Ishikawa (cell line): Measurements from ENCODE around the gene MRPL49.

Experiments used
- FOXM1 ChIP-seq: IDR thresholded peaks from 2 replicates; pipeline ENCODE4 v1.6.1; 2012; ENCODE audit warnings: low read depth, borderline replicate concordance
- TF ChIP-seq, protein P1 (sequence below): IDR thresholded peaks from 2 replicates; pipeline ENCODE4 v1.6.1; 2012; ENCODE audit warnings: low read depth, mild to moderate bottlenecking

DNA sequence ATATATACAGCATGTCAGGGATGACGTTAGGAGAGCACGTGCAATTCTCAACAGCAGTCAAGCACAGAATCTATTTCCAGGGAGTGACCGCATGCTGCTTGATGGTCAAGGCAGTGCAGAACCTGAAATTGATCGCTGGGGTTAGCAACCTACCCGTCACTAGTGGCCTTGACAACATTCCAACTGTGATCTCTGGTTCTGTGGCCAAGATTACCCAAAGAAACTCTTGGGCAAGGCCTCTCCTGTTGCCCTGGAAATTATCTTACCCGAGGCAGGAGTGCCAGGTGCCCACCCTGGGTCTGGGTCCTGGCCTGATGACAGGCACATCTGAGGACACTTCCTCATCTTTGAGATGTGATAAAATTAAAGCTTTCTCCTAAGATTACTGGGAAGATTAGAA, 8.3 kb upstream of the MRPL49 start:
- TF ChIP-seq, protein P1, sequence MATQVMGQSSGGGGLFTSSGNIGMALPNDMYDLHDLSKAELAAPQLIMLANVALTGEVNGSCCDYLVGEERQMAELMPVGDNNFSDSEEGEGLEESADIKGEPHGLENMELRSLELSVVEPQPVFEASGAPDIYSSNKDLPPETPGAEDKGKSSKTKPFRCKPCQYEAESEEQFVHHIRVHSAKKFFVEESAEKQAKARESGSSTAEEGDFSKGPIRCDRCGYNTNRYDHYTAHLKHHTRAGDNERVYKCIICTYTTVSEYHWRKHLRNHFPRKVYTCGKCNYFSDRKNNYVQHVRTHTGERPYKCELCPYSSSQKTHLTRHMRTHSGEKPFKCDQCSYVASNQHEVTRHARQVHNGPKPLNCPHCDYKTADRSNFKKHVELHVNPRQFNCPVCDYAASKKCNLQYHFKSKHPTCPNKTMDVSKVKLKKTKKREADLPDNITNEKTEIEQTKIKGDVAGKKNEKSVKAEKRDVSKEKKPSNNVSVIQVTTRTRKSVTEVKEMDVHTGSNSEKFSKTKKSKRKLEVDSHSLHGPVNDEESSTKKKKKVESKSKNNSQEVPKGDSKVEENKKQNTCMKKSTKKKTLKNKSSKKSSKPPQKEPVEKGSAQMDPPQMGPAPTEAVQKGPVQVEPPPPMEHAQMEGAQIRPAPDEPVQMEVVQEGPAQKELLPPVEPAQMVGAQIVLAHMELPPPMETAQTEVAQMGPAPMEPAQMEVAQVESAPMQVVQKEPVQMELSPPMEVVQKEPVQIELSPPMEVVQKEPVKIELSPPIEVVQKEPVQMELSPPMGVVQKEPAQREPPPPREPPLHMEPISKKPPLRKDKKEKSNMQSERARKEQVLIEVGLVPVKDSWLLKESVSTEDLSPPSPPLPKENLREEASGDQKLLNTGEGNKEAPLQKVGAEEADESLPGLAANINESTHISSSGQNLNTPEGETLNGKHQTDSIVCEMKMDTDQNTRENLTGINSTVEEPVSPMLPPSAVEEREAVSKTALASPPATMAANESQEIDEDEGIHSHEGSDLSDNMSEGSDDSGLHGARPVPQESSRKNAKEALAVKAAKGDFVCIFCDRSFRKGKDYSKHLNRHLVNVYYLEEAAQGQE, result no peak
- no peak for TF ChIP-seq FOXM1
